HG03095 (cell line): ENCODE measurements around the gene COX7B2.

Source experiments
- ATAC-seq: cut with Tn5 transposase; IDR thresholded peaks from one replicate; pipeline ENCODE4 v1.9.1; 2021; ENCODE audit warnings: moderate library complexity; ENCODE audit not compliant: unreplicated experiment

Gene COX7B2

DNA sequence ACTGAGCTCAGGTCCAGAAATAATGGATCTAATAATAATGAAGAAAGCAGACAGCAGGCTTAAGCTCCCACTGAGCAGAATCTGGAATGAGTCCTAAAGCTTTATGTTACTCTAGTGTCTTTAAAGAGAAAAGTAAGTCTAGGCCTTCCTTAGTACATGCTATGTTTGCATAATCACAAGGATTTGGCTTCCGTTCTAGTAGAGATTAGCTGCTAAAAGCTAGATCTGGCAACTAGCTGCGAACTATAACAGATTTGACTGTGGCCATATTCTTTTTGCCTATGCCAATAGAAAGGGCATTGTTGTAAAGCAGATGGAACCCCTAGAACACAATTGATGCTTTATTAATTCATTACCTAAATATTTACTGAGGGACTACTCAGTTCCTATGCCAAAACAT is 19.0 kb downstream of the COX7B2 start:
- ATAC-seq, result no peak

- ATAC-seq, result no peak
Measured at GRCh38 chr4:46889410-46889809, 19.6 kb downstream of the COX7B2 start.

DNA sequence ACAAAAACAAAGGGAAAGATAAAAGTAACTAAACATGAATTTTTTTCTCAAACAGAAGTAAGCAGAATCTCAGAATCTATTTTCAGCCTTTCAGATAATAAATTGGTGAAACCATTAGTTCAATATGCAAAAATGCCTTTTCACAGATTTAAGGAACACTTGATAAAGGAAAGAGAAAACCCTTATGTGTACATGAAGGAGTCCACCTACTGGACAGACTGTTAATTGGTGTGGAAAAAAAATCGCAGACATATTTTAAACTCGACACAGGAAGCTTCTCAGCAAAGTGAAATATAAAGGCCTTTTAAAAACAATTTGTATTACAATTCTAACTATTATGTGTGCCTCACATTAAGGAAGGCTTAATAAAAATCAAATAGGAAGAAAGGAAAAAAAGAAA is 22.3 kb downstream of the COX7B2 start:
- ATAC-seq, result no peak

DNA sequence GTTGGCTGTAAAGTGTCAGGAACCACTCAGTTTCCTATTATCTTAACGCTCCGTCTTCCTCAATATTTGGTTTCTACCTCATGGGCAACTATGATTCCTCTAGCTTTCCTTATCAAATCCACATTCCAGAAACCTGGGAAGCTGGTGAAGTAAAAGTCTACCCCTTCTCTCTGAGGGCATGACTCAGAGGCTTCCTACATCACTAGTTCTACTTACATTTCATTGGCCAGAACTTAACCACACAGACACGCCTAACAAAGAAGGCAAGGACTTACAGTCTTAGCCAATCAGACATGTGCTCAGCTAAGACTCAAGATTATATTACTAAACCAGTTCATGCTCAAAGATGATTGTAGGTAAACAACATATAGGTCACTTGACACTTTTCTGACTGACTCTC is 30.4 kb downstream of the COX7B2 start:
- no peak for ATAC-seq

DNA sequence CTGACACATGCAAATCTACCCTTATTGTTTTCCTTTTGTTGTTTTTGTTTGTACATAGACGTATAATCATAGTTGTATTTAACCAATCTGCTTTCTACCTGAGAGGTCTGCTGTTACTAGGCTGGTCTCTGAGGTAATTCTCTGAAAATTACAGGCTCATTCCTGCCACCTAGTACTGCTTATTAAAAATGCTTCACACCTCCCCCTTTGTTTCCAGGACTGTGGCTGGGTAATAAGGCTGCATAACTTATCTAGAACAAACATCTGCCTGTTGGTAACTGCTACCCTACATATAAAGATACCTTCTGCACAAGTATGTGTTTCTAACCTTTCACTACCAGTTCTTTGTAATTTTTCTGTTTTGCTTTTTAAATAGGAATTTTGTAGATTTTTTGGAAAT is 34.2 kb downstream of the COX7B2 start:
- ATAC-seq, result no peak

DNA sequence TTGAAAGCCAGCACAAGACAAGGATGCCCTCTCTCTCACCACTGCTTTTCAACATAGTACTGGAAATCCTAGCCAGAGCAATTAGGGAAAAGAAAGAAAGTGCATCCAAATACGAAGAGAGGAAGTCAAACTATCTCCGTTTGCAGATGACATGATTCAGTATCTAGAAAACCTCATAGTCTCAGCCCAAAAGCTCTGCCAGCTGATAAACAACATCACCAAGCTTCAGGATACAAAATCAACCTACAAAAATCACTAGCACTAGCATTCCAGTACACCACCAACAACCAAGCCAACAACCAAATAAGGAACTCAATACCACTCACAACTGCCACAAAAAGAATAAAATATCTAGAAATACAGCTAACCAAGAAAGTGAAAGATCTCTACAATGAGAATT is 38.6 kb downstream of the COX7B2 start:
- no peak for ATAC-seq

GRCh38 chr4:46856333-46856732 is 52.7 kb downstream of the COX7B2 start:
- ATAC-seq, result no peak

- ATAC-seq, result no peak
Measured at GRCh38 chr4:46852800-46853199, 56.2 kb downstream of the COX7B2 start.

DNA sequence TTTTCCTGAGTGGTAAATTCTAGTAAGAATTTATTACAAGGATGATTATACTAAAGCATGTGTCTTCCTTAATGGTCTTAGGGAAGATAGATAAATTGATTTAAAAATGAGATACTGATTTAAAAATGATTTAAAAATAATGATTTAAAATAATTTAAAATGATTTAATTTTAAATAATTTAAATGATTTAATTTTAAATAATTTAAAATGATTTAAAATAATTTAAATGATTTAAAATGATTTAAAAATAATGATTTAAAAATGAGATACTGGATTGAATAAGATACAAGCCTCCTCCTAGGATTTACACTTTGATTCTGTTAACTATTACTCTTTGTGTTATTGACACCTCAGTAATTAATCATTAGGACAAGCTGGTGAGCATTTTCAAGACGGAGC is 59.0 kb downstream of the COX7B2 start:
- no peak for ATAC-seq

DNA sequence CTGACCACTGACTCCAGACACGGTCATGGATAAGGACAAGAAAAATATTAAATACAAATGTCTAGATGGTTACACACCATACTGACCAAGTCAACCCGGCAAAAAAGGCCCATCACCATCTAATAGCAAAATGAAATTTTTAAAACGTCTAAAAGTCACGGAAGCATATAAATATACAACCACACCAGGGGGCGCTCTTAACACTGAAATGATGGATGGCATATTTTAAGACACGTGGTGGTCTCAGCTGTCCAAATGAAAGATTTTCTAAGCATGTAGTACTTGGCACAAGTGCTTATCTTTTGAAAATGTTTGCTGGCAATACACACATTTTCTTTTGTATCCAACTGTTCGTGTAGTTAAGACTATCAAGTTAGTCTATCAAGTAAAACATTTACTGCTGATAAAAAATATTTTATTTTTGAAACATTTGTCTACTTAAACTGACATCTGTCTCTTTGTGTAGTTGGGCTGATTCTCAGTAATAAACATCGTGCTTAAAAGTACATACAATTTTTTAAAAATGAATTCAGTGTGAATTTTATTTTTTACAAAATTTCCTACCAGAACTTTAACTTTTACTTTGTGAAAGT is 64.6 kb downstream of the COX7B2 start:
- no peak for ATAC-seq

DNA sequence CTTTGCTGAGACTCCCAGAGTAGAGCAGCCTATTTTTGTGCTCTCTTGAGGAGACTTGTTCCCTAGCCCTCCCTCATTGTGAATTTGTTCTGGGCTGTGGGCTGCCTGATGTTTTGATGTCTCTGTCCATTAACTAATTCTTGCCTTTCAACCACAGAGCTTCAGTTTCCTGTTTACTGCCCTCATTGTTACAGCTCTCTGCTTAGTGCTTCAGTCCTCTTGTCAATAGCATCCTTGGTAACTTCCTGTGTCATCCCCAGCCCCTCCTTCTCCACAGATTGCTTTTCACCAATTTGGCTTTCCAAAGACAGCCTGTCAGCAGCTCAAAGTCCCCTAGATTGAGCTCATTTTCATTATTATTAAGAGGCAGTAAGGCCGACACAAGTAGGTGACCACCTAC is 69.9 kb downstream of the COX7B2 start:
- no peak for ATAC-seq

DNA sequence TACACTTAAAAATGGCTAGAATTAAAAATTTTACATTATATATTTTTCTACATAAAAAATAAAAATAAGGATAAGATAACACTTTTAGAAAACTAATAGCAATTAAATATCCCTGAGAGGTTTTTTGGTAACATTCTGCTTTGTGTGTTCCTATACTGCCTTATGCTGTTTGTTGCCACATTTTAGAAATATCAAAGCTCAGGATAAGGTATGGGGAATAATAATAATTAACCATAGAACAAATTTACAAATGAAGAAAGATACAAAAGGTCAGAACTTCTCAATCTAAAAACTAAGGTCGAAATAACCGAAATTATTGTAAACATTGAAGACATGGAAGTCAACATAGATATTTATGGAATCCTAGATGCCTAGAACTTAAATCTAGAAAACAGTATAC is 71.4 kb downstream of the COX7B2 start:
- ATAC-seq, result no peak

- no peak for ATAC-seq
Measured at GRCh38 chr4:46836584-46836983, 72.5 kb downstream of the COX7B2 start.

DNA sequence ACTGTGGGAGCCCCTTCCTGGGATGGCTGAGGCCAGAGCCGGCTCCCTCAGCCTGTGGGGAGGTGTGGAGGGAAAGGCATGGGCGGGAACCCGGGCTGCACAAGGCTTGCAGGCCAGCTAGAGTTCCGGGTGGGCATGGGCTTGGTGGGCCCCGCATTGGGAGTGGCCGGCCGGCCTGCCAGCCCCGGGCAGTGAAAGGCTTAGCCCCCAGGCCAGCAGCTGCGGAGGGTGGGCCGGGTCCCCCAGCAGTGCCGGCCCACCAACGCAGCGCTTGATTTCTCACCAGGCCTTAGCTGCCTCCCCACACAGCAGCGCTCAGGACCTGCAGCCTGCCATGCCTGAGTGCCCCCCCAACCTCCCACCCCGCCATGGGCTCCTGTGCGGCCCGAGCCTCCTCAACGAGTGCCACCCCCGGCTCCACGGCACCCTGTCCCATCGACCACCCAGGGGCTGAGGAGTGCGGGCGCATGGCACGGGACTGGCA is 78.0 kb downstream of the COX7B2 start:
- ATAC-seq, result no peak

- no peak for ATAC-seq
Measured at GRCh38 chr4:46820154-46820553, 88.9 kb downstream of the COX7B2 start.

DNA sequence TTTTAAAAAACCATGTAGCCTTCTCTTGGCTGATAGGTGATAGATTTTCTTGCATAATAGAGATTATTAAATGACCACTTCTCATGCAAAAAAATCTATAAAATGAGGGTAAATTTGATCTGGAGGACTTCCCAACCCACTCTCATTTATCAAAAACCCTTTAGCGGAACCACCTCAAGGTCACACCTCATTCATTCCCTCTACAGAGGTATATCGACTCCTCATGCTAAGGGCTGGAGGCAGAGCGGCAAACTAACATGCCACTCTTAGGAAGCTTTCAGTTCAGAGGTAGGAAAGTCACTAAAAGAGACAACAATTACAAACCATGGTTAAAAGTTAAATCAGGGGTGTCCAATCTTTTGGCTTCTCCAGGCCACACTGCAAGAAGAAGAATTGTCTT is 90.0 kb downstream of the COX7B2 start:
- no peak for ATAC-seq

- ATAC-seq, result no peak
Measured at GRCh38 chr4:46818604-46819003, 90.4 kb downstream of the COX7B2 start.

- ATAC-seq, result no peak
Measured at GRCh38 chr4:46817806-46818205, 91.2 kb downstream of the COX7B2 start.

GRCh38 chr4:46804781-46805413 is 104.1 kb downstream of the COX7B2 start:
- no peak for ATAC-seq

GRCh38 chr4:46793036-46793435 is 116.0 kb downstream of the COX7B2 start:
- no peak for ATAC-seq

- ATAC-seq, result no peak
Measured at GRCh38 chr4:46781434-46782092, 127.5 kb downstream of the COX7B2 start.

- no peak for ATAC-seq
Measured at GRCh38 chr4:46765465-46765864, 143.6 kb downstream of the COX7B2 start.
